Astrocyte of the spinal cord (primary cell): ENCODE measurements around the gene UBASH3B.

Experiments
- DNase-seq: peaks from one replicate; pipeline ENCODE4 v3.0.0; 2011; ENCODE audit warnings: low read depth, low spot score
- H3K4me3 ChIP-seq: 2 replicates; pipeline ENCODE4 v1.5.1; 2011; ENCODE audit warnings: low read depth, mild to moderate bottlenecking, low read length, moderate library complexity
- CTCF ChIP-seq: IDR thresholded peaks from 2 replicates; pipeline ENCODE4 v1.5.1; 2012; ENCODE audit warnings: low read depth, mild to moderate bottlenecking, low read length, inconsistent platforms
- in situ Hi-C: cut with HindIII; loops from 2 replicates; pipeline ENCODE4 v1.10.0; 2017; ENCODE audit warnings: low sequenced_read_pairs

The UBASH3B gene

GRCh38 chr11:122707901-122708300 lies 52.4 kb downstream of the UBASH3B start:
- no peak for DNase-seq
- no peak for TF ChIP-seq CTCF
- in situ Hi-C loops, result no loop called here
- no peak overlapping the region for H3K4me3 ChIP-seq

- DNase-seq, result peak; percentile 78
- no peak for TF ChIP-seq CTCF
- in situ Hi-C loops, result no loop called here
- H3K4me3 ChIP-seq, result no peak overlapping the region
Measured at GRCh38 chr11:122709039-122709760, 53.7 kb downstream of the UBASH3B start.

GRCh38 chr11:122711362-122711761 lies 55.8 kb downstream of the UBASH3B start:
- in situ Hi-C loops, result no loop called here
- H3K4me3 ChIP-seq, result no peak overlapping the region
- no peak for DNase-seq
- no peak for TF ChIP-seq CTCF

GRCh38 chr11:122711831-122712381 lies 56.4 kb downstream of the UBASH3B start:
- in situ Hi-C loops, result no loop called here
- no peak overlapping the region for H3K4me3 ChIP-seq
- peak; percentile 41 for TF ChIP-seq CTCF
- DNase-seq, result peak; percentile 75

GRCh38 chr11:122714004-122714403 lies 58.5 kb downstream of the UBASH3B start:
- in situ Hi-C loops, result no loop called here
- no peak for TF ChIP-seq CTCF
- no peak overlapping the region for H3K4me3 ChIP-seq
- DNase-seq, result no peak

GRCh38 chr11:122714484-122714883 lies 59.0 kb downstream of the UBASH3B start:
- in situ Hi-C loops, result no loop called here
- DNase-seq, result no peak
- no peak overlapping the region for H3K4me3 ChIP-seq
- TF ChIP-seq CTCF, result no peak
